Endothelial cell of umbilical vein (primary cell): ENCODE measurements around the gene OTUD5. TPM values are rescaled to one million over a fixed set of nuclear protein-coding genes. Genes with fewer than 3 reads are reported as not detected.

Experiments used
- BruUV-seq: library from RNA; stranded (reverse); fragments of 400-500 nt; replicated peaks from 2 replicates; lab custom pipeline; 2021; lab: Mats Ljungman, UMichigan
- CTCF ChIA-PET: fragments of 300-600, 350-600 bp; sonication (Branson Sonifier 250); formaldehyde crosslinking; loops from one replicate; lab custom pipeline; 2021; ENCODE audit warnings: antibody characterized with exemption, inconsistent platforms; lab: Charles Lee
- POLR2A ChIA-PET: fragments of 300-600, 350-600 bp; sonication (Branson Sonifier 250); formaldehyde crosslinking; loops from one replicate; lab custom pipeline; 2021; ENCODE audit warnings: antibody characterized with exemption, inconsistent platforms; lab: Charles Lee
- DNase-seq: peaks from one replicate; pipeline ENCODE4 v3.0.0-alpha.2; 2011; ENCODE audit warnings: low read depth, low spot score
- FAIRE-seq: peaks from 2 replicates; lab custom pipeline; 2011; peaks lifted over from hg19 to GRCh38; lab: Jason Lieb, UNC
- H2AFZ ChIP-seq: 2 replicates; pipeline ENCODE4 v1.6.0; 2012; ENCODE audit warnings: low read depth, low read length, control low read depth, inconsistent platforms
- H3K27ac ChIP-seq: 2 replicates; pipeline ENCODE4 v1.5.1; 2011; ENCODE audit warnings: low read depth, mild to moderate bottlenecking, control low read depth, low read length, moderate library complexity; ENCODE audit not compliant: insufficient read depth
- H3K27me3 ChIP-seq, 2 experiments: 2 replicates each; pipeline versions ENCODE4 v1.6.0 to v1.6.1; 2011; ENCODE audit warnings: low read length in 2 of 2, mixed read lengths in 1 of 2; ENCODE audit not compliant: control insufficient read depth in 2 of 2, insufficient read depth in 2 of 2
- H3K36me3 ChIP-seq, 2 experiments: 2 replicates in 1 of 2; 3 replicates in 1 of 2; pipeline ENCODE4 v1.5.1; 2011; ENCODE audit warnings: low read length in 2 of 2, mild to moderate bottlenecking in 1 of 2, moderate library complexity in 1 of 2; ENCODE audit not compliant: control insufficient read depth in 2 of 2, insufficient read depth in 2 of 2; ENCODE audit errors: extremely low read depth in 1 of 2
- H3K4me1 ChIP-seq: 3 replicates; pipeline ENCODE4 v1.5.1; 2011; ENCODE audit warnings: mild to moderate bottlenecking, low read length; ENCODE audit not compliant: control insufficient read depth, insufficient read depth; ENCODE audit errors: extremely low read depth
- H3K4me2 ChIP-seq: 2 replicates; pipeline ENCODE4 v1.6.1; 2011; ENCODE audit warnings: low read length, control low read depth, mixed read lengths; ENCODE audit not compliant: insufficient read depth
- H3K4me3 ChIP-seq, 3 experiments: fragments of 200-600 bp in 1 of 3; sonication (generic), shearing (Covaris generic) in 1 of 3; replicated peaks in 1 of 3; 2 replicates each; pipeline ENCODE4 v1.5.1; 2011 to 2016; ENCODE audit warnings: control low read depth in 3 of 3, low read length in 3 of 3, mild to moderate bottlenecking in 2 of 3, inconsistent platforms in 1 of 3, low read depth in 1 of 3, moderate library complexity in 1 of 3; ENCODE audit not compliant: insufficient read depth in 1 of 3
- H3K79me2 ChIP-seq: 2 replicates; pipeline ENCODE4 v1.6.0; 2012; ENCODE audit warnings: low read length, inconsistent platforms; ENCODE audit not compliant: control insufficient read depth, insufficient read depth
- H3K9ac ChIP-seq: replicated peaks from 2 replicates; pipeline ENCODE3; 2011; ENCODE audit warnings: low read length, control low read depth; ENCODE audit not compliant: insufficient read depth; ENCODE audit errors: extremely low read depth
- H3K9me1 ChIP-seq: replicated peaks from 3 replicates; pipeline ENCODE4 v1.6.0; 2011; ENCODE audit warnings: mild to moderate bottlenecking, low read length; ENCODE audit not compliant: control insufficient read depth, insufficient read depth; ENCODE audit errors: extremely low read depth
- H3K9me3 ChIP-seq: replicated peaks from 2 replicates; pipeline ENCODE4 v1.5.1; 2012; ENCODE audit warnings: low read length, inconsistent platforms; ENCODE audit not compliant: control insufficient read depth, insufficient read depth
- H4K20me1 ChIP-seq: replicated peaks from 2 replicates; pipeline ENCODE3; 2011; ENCODE audit warnings: mild to moderate bottlenecking, low read length; ENCODE audit not compliant: control insufficient read depth, insufficient read depth; ENCODE audit errors: extremely low read depth
- EZH2 ChIP-seq: IDR thresholded peaks from 2 replicates; pipeline ENCODE4 v1.6.1; 2012; ENCODE audit warnings: borderline replicate concordance, low read depth, mild to moderate bottlenecking, moderate library complexity, low read length, inconsistent platforms; ENCODE audit not compliant: severe bottlenecking
- FOS ChIP-seq: IDR thresholded peaks from 2 replicates; pipeline ENCODE4 v1.6.1; 2011; ENCODE audit warnings: mild to moderate bottlenecking, low read length, moderate library complexity, borderline replicate concordance; ENCODE audit not compliant: insufficient read depth
- GATA2 ChIP-seq: IDR thresholded peaks from 2 replicates; pipeline ENCODE4 v1.7.0; 2011; ENCODE audit warnings: low read depth, mild to moderate bottlenecking, moderate library complexity, mixed read lengths, low read length; ENCODE audit not compliant: insufficient read length, insufficient read depth
- JUN ChIP-seq: IDR thresholded peaks from 2 replicates; pipeline ENCODE4 v1.6.1; 2011; ENCODE audit warnings: borderline replicate concordance, low read depth; ENCODE audit not compliant: insufficient read length, insufficient read depth
- MYC ChIP-seq: IDR thresholded peaks from one replicate; pipeline ENCODE4 v1.6.1; 2011; ENCODE audit warnings: mild to moderate bottlenecking, low read depth, low read length
- POLR2A ChIP-seq: IDR thresholded peaks from 2 replicates; pipeline ENCODE4 v1.6.1; 2012; ENCODE audit warnings: low read depth, mild to moderate bottlenecking, control low read depth, low read length
- POLR2AphosphoS5 ChIP-seq: IDR thresholded peaks from 2 replicates; pipeline ENCODE4 v1.6.1; 2012; ENCODE audit warnings: low read depth, mild to moderate bottlenecking, control low read depth, low read length, moderate library complexity; ENCODE audit not compliant: insufficient read depth
- dilution Hi-C: fragments of 300-500 bp; cut with MboI; formaldehyde crosslinking; loops from one replicate; pipeline ENCODE4 v1.15.0; 2019; ENCODE audit warnings: low sequenced_read_pairs; ENCODE audit not compliant: extremely low pct_ligation_motif_present
- intact Hi-C: fragments of 100-400 bp; cut with micrococcal nuclease; formaldehyde crosslinking; loops from one replicate; pipeline ENCODE4 v1.10.0; 2022
- polyA plus RNA-seq, 4 experiments: library from polyadenylated mRNA; depleted of rRNA in 3 of 4; stranded (reverse) in 3 of 4; unstranded in 1 of 4; fragments of >200 nt; gene quantifications; 2 replicates each; pipeline versions ENCODE4 v1.2.1 to v1.2.3, GENCODE V29; 2011 to 2012; ENCODE audit warnings: missing spikeins in 1 of 4
- total RNA-seq: library from RNA; stranded (reverse); gene quantifications from 2 replicates; pipeline ENCODE4 v1.2.3, GENCODE V29; 2021
- TF ChIP-seq, protein P1 (sequence below): IDR thresholded peaks from 2 replicates; pipeline ENCODE4 v1.6.1; 2011; ENCODE audit not compliant: insufficient read depth, insufficient read length
- TF ChIP-seq, protein P2 (sequence below), 2 donors: IDR thresholded peaks; 1 replicate in 1 of 2; 2 replicates in 1 of 2; pipeline ENCODE4 v1.5.1; 2011; ENCODE audit warnings: low read length in 2 of 2, mild to moderate bottlenecking in 2 of 2, moderate library complexity in 2 of 2, control low read depth in 1 of 2, inconsistent platforms in 1 of 2, low read depth in 1 of 2; ENCODE audit not compliant: insufficient read depth in 1 of 2; ENCODE audit errors: extremely low read depth in 1 of 2

Gene OTUD5
- total and polyA plus RNA-seq, 2 donors (not counting 3 experiments of a cell fraction or from before 2014, with no cell fraction given), result 44.3 to 44.6 TPM

DNA sequence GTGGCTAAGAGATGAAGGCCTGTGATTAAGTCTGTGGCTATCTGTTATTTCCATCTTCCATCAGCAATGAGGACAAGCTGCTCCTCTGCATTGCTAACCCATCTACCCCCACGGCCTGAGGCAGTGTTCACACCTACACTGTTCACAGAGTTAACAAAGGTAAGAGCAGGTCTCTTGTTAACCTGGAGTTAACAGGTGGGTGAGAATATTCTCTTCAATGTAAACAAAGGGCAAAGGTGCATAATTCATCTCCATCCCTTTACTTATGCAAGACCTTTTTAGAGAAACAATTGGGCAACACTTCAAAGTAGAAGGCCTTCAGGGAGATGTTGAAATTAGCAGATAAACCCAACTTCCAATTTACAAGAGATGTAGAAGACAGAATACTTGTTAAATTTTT lies 48.8 kb downstream of the OTUD5 start:
- intact Hi-C loops (no loop called here), dilution Hi-C loops (no loop called here)
- peaks cover 9% of the 10 kb centered on the region for H3K4me1 ChIP-seq
- DNase-seq, result no peak
- CTCF ChIA-PET, result no interaction called here
- no peaks in the 10 kb centered on the region for H3K27me3 ChIP-seq
- no peak for FAIRE-seq
- TF ChIP-seq POLR2AphosphoS5 (no peak), MYC (no peak), FOS (no peak), GATA2 (no peak), JUN (no peak), EZH2 (no peak), POLR2A (no peak)
- TF ChIP-seq, protein P1, sequence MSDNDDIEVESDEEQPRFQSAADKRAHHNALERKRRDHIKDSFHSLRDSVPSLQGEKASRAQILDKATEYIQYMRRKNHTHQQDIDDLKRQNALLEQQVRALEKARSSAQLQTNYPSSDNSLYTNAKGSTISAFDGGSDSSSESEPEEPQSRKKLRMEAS, result no peak
- TF ChIP-seq, protein P2, sequence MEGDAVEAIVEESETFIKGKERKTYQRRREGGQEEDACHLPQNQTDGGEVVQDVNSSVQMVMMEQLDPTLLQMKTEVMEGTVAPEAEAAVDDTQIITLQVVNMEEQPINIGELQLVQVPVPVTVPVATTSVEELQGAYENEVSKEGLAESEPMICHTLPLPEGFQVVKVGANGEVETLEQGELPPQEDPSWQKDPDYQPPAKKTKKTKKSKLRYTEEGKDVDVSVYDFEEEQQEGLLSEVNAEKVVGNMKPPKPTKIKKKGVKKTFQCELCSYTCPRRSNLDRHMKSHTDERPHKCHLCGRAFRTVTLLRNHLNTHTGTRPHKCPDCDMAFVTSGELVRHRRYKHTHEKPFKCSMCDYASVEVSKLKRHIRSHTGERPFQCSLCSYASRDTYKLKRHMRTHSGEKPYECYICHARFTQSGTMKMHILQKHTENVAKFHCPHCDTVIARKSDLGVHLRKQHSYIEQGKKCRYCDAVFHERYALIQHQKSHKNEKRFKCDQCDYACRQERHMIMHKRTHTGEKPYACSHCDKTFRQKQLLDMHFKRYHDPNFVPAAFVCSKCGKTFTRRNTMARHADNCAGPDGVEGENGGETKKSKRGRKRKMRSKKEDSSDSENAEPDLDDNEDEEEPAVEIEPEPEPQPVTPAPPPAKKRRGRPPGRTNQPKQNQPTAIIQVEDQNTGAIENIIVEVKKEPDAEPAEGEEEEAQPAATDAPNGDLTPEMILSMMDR (IDR thresholded peaks at IDR 0.05; ENCODE audit: extremely low read depth in 1 of 2, insufficient read depth in 1 of 2, low read depth in 1 of 2, low read length in 2 of 2), result no peak
- H4K20me1 ChIP-seq, result no peaks in the 10 kb centered on the region
- no peak overlapping the region for H3K4me3 ChIP-seq
- H3K27ac ChIP-seq, result no peak overlapping the region
- BruUV-seq, result no TSS peak
- POLR2A ChIA-PET, result no interaction called here
- H3K4me2 ChIP-seq, result no peak overlapping the region
- H3K79me2 ChIP-seq, result peaks cover 17% of the 10 kb centered on the region
- no peaks in the 10 kb centered on the region for H3K9me1 ChIP-seq
- no peak overlapping the region for H2AFZ ChIP-seq
- peaks cover 0 to 3% of the 10 kb centered on the region in 2 experiments for H3K36me3 ChIP-seq
- no peaks in the 10 kb centered on the region for H3K9me3 ChIP-seq
- no peak overlapping the region for H3K9ac ChIP-seq
